Prostate gland (tissue), 2 donors: ENCODE results near the gene PARVG.

Experiments
- CTCF ChIP-seq, 4 experiments: fragments of 200-600 bp in 2 of 4; fragments of 450-650 bp in 2 of 4; sonication (generic) in 2 of 4; IDR thresholded peaks; 1 replicate in 3 of 4; 2 replicates in 1 of 4; pipeline ENCODE4 v1.5.1; 2016 to 2019; ENCODE audit warnings: antibody characterized with exemption in 4 of 4, mild to moderate bottlenecking in 2 of 4, moderate library complexity in 2 of 4
- POLR2A ChIP-seq: fragments of 450-650 bp; IDR thresholded peaks from one replicate; pipeline ENCODE4 v1.6.1; 2016; ENCODE audit warnings: antibody characterized with exemption, mild to moderate bottlenecking

GRCh38 chr22:44167501-44167900 is 13.2 kb upstream of the PARVG start:
- TF ChIP-seq POLR2A (no peak), CTCF (IDR thresholded peaks at IDR 0.05) (no peak)
